HEK293T (cell line): ENCODE results near the gene OR2V2.

ENCODE experiments used
- CTCF ChIA-PET: fragments of 350-600 bp; formaldehyde crosslinking; extraction: SDS; loops from one replicate; lab custom pipeline; 2021; ENCODE audit warnings: antibody characterized with exemption, inconsistent platforms; lab: Yijun Ruan, JAX
- POLR2A ChIA-PET: fragments of 350-600 bp; formaldehyde crosslinking; extraction: SDS; loops from one replicate; lab custom pipeline; 2020; ENCODE audit warnings: antibody characterized with exemption, inconsistent platforms; lab: Yijun Ruan, JAX
- DNase-seq: peaks from one replicate; pipeline ENCODE4 v3.0.0; 2012; ENCODE audit warnings: mixed read lengths; ENCODE audit errors: extremely low spot score
- ARNT ChIP-seq: fragments of 450-650 bp; IDR thresholded peaks from 2 replicates; pipeline ENCODE4 v1.6.1; 2017; ENCODE audit warnings: mild to moderate bottlenecking
- BHLHE40 ChIP-seq: fragments of 450-650 bp; IDR thresholded peaks from 2 replicates; pipeline ENCODE4 v1.6.1; 2016; ENCODE audit warnings: mild to moderate bottlenecking, moderate library complexity, borderline replicate concordance
- CTBP1 ChIP-seq: fragments of 450-650 bp; IDR thresholded peaks from 2 replicates; pipeline ENCODE4 v1.6.1; 2016; ENCODE audit warnings: borderline replicate concordance
- ELF4 ChIP-seq: fragments of 450-650 bp; IDR thresholded peaks from 2 replicates; pipeline ENCODE4 v1.6.1; 2017; ENCODE audit warnings: antibody characterized with exemption
- FOXA1 ChIP-seq: fragments of 450-650 bp; IDR thresholded peaks from 2 replicates; pipeline ENCODE4 v1.6.1; 2016; ENCODE audit warnings: mild to moderate bottlenecking
- FOXK2 ChIP-seq: fragments of 450-650 bp; IDR thresholded peaks from 2 replicates; pipeline ENCODE4 v1.6.1; 2016; ENCODE audit warnings: mild to moderate bottlenecking
- FOXM1 ChIP-seq: fragments of 450-650 bp; IDR thresholded peaks from 2 replicates; pipeline ENCODE4 v1.6.1; 2017; ENCODE audit warnings: mild to moderate bottlenecking, borderline replicate concordance
- HDGF ChIP-seq: fragments of 450-650 bp; IDR thresholded peaks from 2 replicates; pipeline ENCODE4 v1.6.1; 2017; ENCODE audit warnings: antibody characterized with exemption, borderline replicate concordance
- L3MBTL2 ChIP-seq: fragments of 450-650 bp; conservative IDR thresholded peaks from 2 replicates; pipeline ENCODE4 v1.6.1; 2016; ENCODE audit warnings: mild to moderate bottlenecking
- LEF1 ChIP-seq: fragments of 450-650 bp; IDR thresholded peaks from 2 replicates; pipeline ENCODE4 v1.6.1; 2017; ENCODE audit warnings: mild to moderate bottlenecking, borderline replicate concordance
- NFRKB ChIP-seq: fragments of 450-650 bp; IDR thresholded peaks from 2 replicates; pipeline ENCODE4 v1.6.1; 2016; ENCODE audit warnings: mild to moderate bottlenecking, moderate library complexity
- PKNOX1 ChIP-seq: fragments of 450-650 bp; IDR thresholded peaks from 2 replicates; pipeline ENCODE4 v1.6.1; 2016
- SP1 ChIP-seq: fragments of 450-650 bp; IDR thresholded peaks from 2 replicates; pipeline ENCODE4 v1.6.1; 2017
- SUZ12 ChIP-seq: fragments of 450-650 bp; IDR thresholded peaks from 2 replicates; pipeline ENCODE4 v1.6.1; 2016; ENCODE audit warnings: mild to moderate bottlenecking
- TARDBP ChIP-seq: fragments of 450-650 bp; IDR thresholded peaks from 2 replicates; pipeline ENCODE4 v1.6.1; 2016
- ZNF384 ChIP-seq: fragments of 450-650 bp; IDR thresholded peaks from 2 replicates; pipeline ENCODE4 v1.6.1; 2016

Gene OR2V2

GRCh38 chr5:181130832-181131496 is 16.4 kb upstream of the OR2V2 start, which contains the start of gene OR2V1:
Gene OR2V1, minus strand, starts transcription at chr5:181131169. Its CDS starts 5,865 bp downstream, at chr5:181125304.
- TF ChIP-seq CTBP1 (no peak), ARNT (no peak), SP1 (no peak), LEF1 (no peak), SUZ12 (no peak), ZNF384 (no peak), BHLHE40 (no peak), FOXK2 (no peak), HDGF (no peak), L3MBTL2 (no peak), FOXM1 (no peak), PKNOX1 (no peak), TARDBP (no peak), ELF4 (no peak)
- ChIA-PET CTCF (no interaction called here), POLR2A (no interaction called here)
- no peak for DNase-seq

GRCh38 chr5:181131514-181131913 is 15.9 kb upstream of the OR2V2 start:
- ChIA-PET POLR2A (no interaction called here), CTCF (no interaction called here)
- no peak for DNase-seq
- TF ChIP-seq FOXA1 (no peak), CTBP1 (no peak), L3MBTL2 (no peak), SP1 (no peak), HDGF (no peak), FOXM1 (no peak), SUZ12 (no peak), FOXK2 (no peak)

- no peak for TF ChIP-seq FOXM1
- no peak for TF ChIP-seq LEF1
- TF ChIP-seq FOXK2 = no peak
- CTCF ChIA-PET = no interaction called here
- POLR2A ChIA-PET = no interaction called here
- DNase-seq = no peak
These were observed 14.3 kb upstream of the OR2V2 start for GRCh38 chr5:181133083-181133482.

GRCh38 chr5:181133610-181134231 is 13.7 kb upstream of the OR2V2 start:
- ChIA-PET CTCF (no interaction called here), POLR2A (no interaction called here)
- TF ChIP-seq CTBP1 (no peak), SUZ12 (no peak), FOXM1 (no peak), ZNF384 (no peak), NFRKB (no peak), FOXA1 (no peak), LEF1 (no peak), PKNOX1 (no peak), BHLHE40 (no peak), L3MBTL2 (no peak)
- DNase-seq = no peak

GRCh38 chr5:181134259-181134658 is 13.1 kb upstream of the OR2V2 start:
- TF ChIP-seq PKNOX1 = no peak
- TF ChIP-seq FOXM1 = no peak
- TF ChIP-seq ELF4 = no peak
- TF ChIP-seq FOXA1 = no peak
- TF ChIP-seq TARDBP = no peak
- no peak for TF ChIP-seq BHLHE40
- TF ChIP-seq L3MBTL2 = no peak
- no peak for TF ChIP-seq NFRKB
- TF ChIP-seq SP1 = no peak
- TF ChIP-seq FOXK2 = no peak
- TF ChIP-seq LEF1 = no peak
- no peak for TF ChIP-seq ZNF384
- TF ChIP-seq CTBP1 = no peak
- no peak for TF ChIP-seq SUZ12
- TF ChIP-seq ARNT = no peak
- no peak for DNase-seq
- CTCF ChIA-PET = no interaction called here
- POLR2A ChIA-PET = no interaction called here

- CTCF ChIA-PET = no interaction called here
- POLR2A ChIA-PET = no interaction called here
- TF ChIP-seq TARDBP = no peak
- TF ChIP-seq SP1 = no peak
- TF ChIP-seq FOXA1 = no peak
- TF ChIP-seq ZNF384 = no peak
- no peak for TF ChIP-seq FOXM1
- TF ChIP-seq PKNOX1 = no peak
- no peak for TF ChIP-seq FOXK2
- no peak for TF ChIP-seq SUZ12
- TF ChIP-seq CTBP1 = no peak
- TF ChIP-seq LEF1 = no peak
- TF ChIP-seq ELF4 = no peak
- TF ChIP-seq ARNT = no peak
These were observed 10.9 kb upstream of the OR2V2 start for GRCh38 chr5:181136361-181136955.

More at GRCh38 chr5:181136361-181136955, 10.9 kb upstream of the OR2V2 start:
- DNase-seq = no peak
